ENCODE data around the gene GIN1.
"Not testable (repeated sequence)": the region's sequence is repeated elsewhere in the genome, so short reads cannot be mapped to it uniquely, and the experiment has no call there.

GIN1 gene

GRCh38 chr5:103073500-103073899 is 46.4 kb downstream of the GIN1 start:
- H3K56ac ChIP-seq (ENCODE audit: low read length); H3K4me3 ChIP-seq (ENCODE audit: low read length): not testable (repeated sequence)
- no CpG with 5 or more reads among the region's 4 CpGs for WGBS (ENCODE audit: extremely low coverage, insufficient coverage, low lambda C conversion rate)

GRCh38 chr5:103066326-103066725 is 53.6 kb downstream of the GIN1 start:
- Histone ChIP-seq H4K8ac (ENCODE audit: low read depth, low read length) (no peak overlapping the region), H3K4me3 (ENCODE audit: low read length) (no peak overlapping the region), H4K5ac (ENCODE audit: low read length) (no peak overlapping the region), H2BK5ac (ENCODE audit: low read length) (no peak overlapping the region), H3K56ac (ENCODE audit: low read length) (peak overlapping the region; percentile 37), H3K4me2 (ENCODE audit: low read length) (no peak overlapping the region), H3K9ac (ENCODE audit: low read length) (no peak overlapping the region), H3K36me3 (ENCODE audit: control insufficient read depth, insufficient read depth, low read length) (no peaks in the 10 kb centered on the region), H2BK15ac (replicated peaks; ENCODE audit: low read depth) (no peak overlapping the region), H3K27me3 (ENCODE audit: insufficient read depth, low read length, poor library complexity) (no peaks in the 10 kb centered on the region), H3K23ac (ENCODE audit: low read length) (no peak overlapping the region), H3K4ac (ENCODE audit: low read depth, low read length) (no peak overlapping the region), H3K27ac (ENCODE audit: low read depth, low read length) (no peak overlapping the region), H3K4me1 (ENCODE audit: control insufficient read depth, low read depth, low read length) (peaks cover 2% of the 10 kb centered on the region), H3K79me1 (ENCODE audit: low read length) (no peaks in the 10 kb centered on the region), H2BK120ac (ENCODE audit: low read depth, low read length) (no peak overlapping the region), H3K18ac (ENCODE audit: low read length) (no peak overlapping the region), H2AK5ac (ENCODE audit: low read length) (no peak overlapping the region), H3K79me2 (ENCODE audit: control insufficient read depth, insufficient read depth, low read length) (no peaks in the 10 kb centered on the region)
- peak; percentile 37 for DNase-seq
- WGBS (ENCODE audit: extremely low coverage, insufficient coverage, low lambda C conversion rate): no CpG with 5 or more reads among the region's 1 CpG

More at GRCh38 chr5:103073500-103073899, 46.4 kb downstream of the GIN1 start:
- DNase-seq; H2AK5ac ChIP-seq (ENCODE audit: low read length); H3K4me1 ChIP-seq (ENCODE audit: control insufficient read depth, low read depth, low read length); H3K4me2 ChIP-seq (ENCODE audit: low read length); H3K9ac ChIP-seq (ENCODE audit: low read length); H3K27me3 ChIP-seq (ENCODE audit: insufficient read depth, low read length, poor library complexity); H3K18ac ChIP-seq (ENCODE audit: low read length); H2BK15ac ChIP-seq (replicated peaks; ENCODE audit: low read depth); H3K27ac ChIP-seq (ENCODE audit: low read depth, low read length); H4K5ac ChIP-seq (ENCODE audit: low read length); H3K36me3 ChIP-seq (ENCODE audit: control insufficient read depth, insufficient read depth, low read length); H2BK120ac ChIP-seq (ENCODE audit: low read depth, low read length); H3K4ac ChIP-seq (ENCODE audit: low read depth, low read length); H3K23ac ChIP-seq (ENCODE audit: low read length); H3K79me1 ChIP-seq (ENCODE audit: low read length); H3K79me2 ChIP-seq (ENCODE audit: control insufficient read depth, insufficient read depth, low read length); H2BK5ac ChIP-seq (ENCODE audit: low read length); H4K8ac ChIP-seq (ENCODE audit: low read depth, low read length): not testable (repeated sequence)

GRCh38 chr5:103060424-103060954 is 59.4 kb downstream of the GIN1 start:
- Histone ChIP-seq H3K27ac (ENCODE audit: low read depth, low read length) (no peak overlapping the region), H3K18ac (ENCODE audit: low read length) (no peak overlapping the region), H3K4me1 (ENCODE audit: control insufficient read depth, low read depth, low read length) (no peaks in the 10 kb centered on the region), H3K4me2 (ENCODE audit: low read length) (no peak overlapping the region), H4K5ac (ENCODE audit: low read length) (no peak overlapping the region), H3K4me3 (ENCODE audit: low read length) (no peak overlapping the region), H3K4ac (ENCODE audit: low read depth, low read length) (no peak overlapping the region), H2AK5ac (ENCODE audit: low read length) (no peak overlapping the region), H3K79me1 (ENCODE audit: low read length) (no peaks in the 10 kb centered on the region), H3K56ac (ENCODE audit: low read length) (no peak overlapping the region), H3K23ac (ENCODE audit: low read length) (no peak overlapping the region), H3K9ac (ENCODE audit: low read length) (no peak overlapping the region), H3K27me3 (ENCODE audit: insufficient read depth, low read length, poor library complexity) (no peaks in the 10 kb centered on the region), H4K8ac (ENCODE audit: low read depth, low read length) (no peak overlapping the region), H3K36me3 (ENCODE audit: control insufficient read depth, insufficient read depth, low read length) (no peaks in the 10 kb centered on the region), H3K79me2 (ENCODE audit: control insufficient read depth, insufficient read depth, low read length) (no peaks in the 10 kb centered on the region), H2BK120ac (ENCODE audit: low read depth, low read length) (no peak overlapping the region), H2BK5ac (ENCODE audit: low read length) (no peak overlapping the region), H2BK15ac (replicated peaks; ENCODE audit: low read depth) (no peak overlapping the region)
- WGBS (ENCODE audit: extremely low coverage, insufficient coverage, low lambda C conversion rate): no CpG with 5 or more reads among the region's 3 CpGs
- DNase-seq: no peak

- Histone ChIP-seq H3K9ac (ENCODE audit: low read length) (no peak overlapping the region), H2BK120ac (ENCODE audit: low read depth, low read length) (no peak overlapping the region), H3K27me3 (ENCODE audit: insufficient read depth, low read length, poor library complexity) (no peaks in the 10 kb centered on the region), H4K8ac (ENCODE audit: low read depth, low read length) (no peak overlapping the region), H2BK5ac (ENCODE audit: low read length) (no peak overlapping the region), H3K36me3 (ENCODE audit: control insufficient read depth, insufficient read depth, low read length) (no peaks in the 10 kb centered on the region), H3K79me1 (ENCODE audit: low read length) (no peaks in the 10 kb centered on the region), H2BK15ac (replicated peaks; ENCODE audit: low read depth) (no peak overlapping the region), H3K4me1 (ENCODE audit: control insufficient read depth, low read depth, low read length) (no peaks in the 10 kb centered on the region), H3K4ac (ENCODE audit: low read depth, low read length) (no peak overlapping the region), H3K4me3 (ENCODE audit: low read length) (no peak overlapping the region), H3K4me2 (ENCODE audit: low read length) (no peak overlapping the region), H4K5ac (ENCODE audit: low read length) (no peak overlapping the region), H2AK5ac (ENCODE audit: low read length) (no peak overlapping the region), H3K27ac (ENCODE audit: low read depth, low read length) (no peak overlapping the region), H3K56ac (ENCODE audit: low read length) (no peak overlapping the region), H3K18ac (ENCODE audit: low read length) (no peak overlapping the region), H3K23ac (ENCODE audit: low read length) (no peak overlapping the region), H3K79me2 (ENCODE audit: control insufficient read depth, insufficient read depth, low read length) (no peaks in the 10 kb centered on the region)
- DNase-seq: no peak
- WGBS (ENCODE audit: extremely low coverage, insufficient coverage, low lambda C conversion rate): no CpG with 5 or more reads among the region's 3 CpGs
Observed at GRCh38 chr5:103059525-103059924, 60.4 kb downstream of the GIN1 start.

- Histone ChIP-seq H3K27me3 (ENCODE audit: insufficient read depth, low read length, poor library complexity) (no peaks in the 10 kb centered on the region), H4K5ac (ENCODE audit: low read length) (no peak overlapping the region), H3K27ac (ENCODE audit: low read depth, low read length) (no peak overlapping the region), H2BK15ac (replicated peaks; ENCODE audit: low read depth) (no peak overlapping the region), H3K4me1 (ENCODE audit: control insufficient read depth, low read depth, low read length) (no peaks in the 10 kb centered on the region), H3K36me3 (ENCODE audit: control insufficient read depth, insufficient read depth, low read length) (no peaks in the 10 kb centered on the region), H4K8ac (ENCODE audit: low read depth, low read length) (no peak overlapping the region), H2AK5ac (ENCODE audit: low read length) (no peak overlapping the region), H3K9ac (ENCODE audit: low read length) (no peak overlapping the region), H3K79me1 (ENCODE audit: low read length) (no peaks in the 10 kb centered on the region), H3K79me2 (ENCODE audit: control insufficient read depth, insufficient read depth, low read length) (no peaks in the 10 kb centered on the region), H3K56ac (ENCODE audit: low read length) (no peak overlapping the region), H3K18ac (ENCODE audit: low read length) (no peak overlapping the region), H2BK5ac (ENCODE audit: low read length) (no peak overlapping the region), H3K4me3 (ENCODE audit: low read length) (no peak overlapping the region), H2BK120ac (ENCODE audit: low read depth, low read length) (no peak overlapping the region), H3K4me2 (ENCODE audit: low read length) (no peak overlapping the region), H3K23ac (ENCODE audit: low read length) (no peak overlapping the region), H3K4ac (ENCODE audit: low read depth, low read length) (no peak overlapping the region)
- DNase-seq: peak; percentile 89
- no CpG with 5 or more reads among the region's 7 CpGs for WGBS (ENCODE audit: extremely low coverage, insufficient coverage, low lambda C conversion rate)
Observed at GRCh38 chr5:103057208-103058130, 62.5 kb downstream of the GIN1 start.

All from mesendoderm (in vitro differentiated cells).